OCI-LY7 (cell line): ENCODE data around the gene PPM1G. TPM values are rescaled to one million over a fixed set of nuclear protein-coding genes. Genes with fewer than 3 reads are reported as not detected.
A peak's percentile ranks its signal among the peaks of the same experiment; 100 is the strongest.

ENCODE experiments used
- BruUV-seq: library from RNA; stranded (reverse); fragments of 400-500 nt; replicated peaks from 2 replicates; lab custom pipeline; 2021; lab: Mats Ljungman, UMichigan
- CTCF ChIA-PET: fragments of 300-600 bp; sonication (Branson Sonifier 250); formaldehyde crosslinking; loops from one replicate; lab custom pipeline; 2022; ENCODE audit warnings: antibody characterized with exemption; ENCODE audit not compliant: unreplicated experiment; lab: Charles Lee
- POLR2A ChIA-PET: fragments of 300-600 bp; sonication (Branson Sonifier 250); formaldehyde crosslinking; loops from one replicate; lab custom pipeline; 2022; ENCODE audit warnings: antibody characterized with exemption; lab: Charles Lee
- DNase-seq: peaks from one replicate; pipeline ENCODE4 v3.0.0-alpha.2; 2015; ENCODE audit warnings: low spot score
- H2AFZ ChIP-seq: fragments of 200-600 bp; sonication (generic), shearing (Covaris generic); 2 replicates; pipeline ENCODE4 v1.6.1; 2014; ENCODE audit warnings: mild to moderate bottlenecking, antibody characterized with exemption, low read length, moderate library complexity
- H3K27ac ChIP-seq: fragments of 200-600 bp; sonication (generic); 2 replicates; pipeline ENCODE4 v1.5.1; 2014; ENCODE audit warnings: mixed run types, low read depth, mild to moderate bottlenecking, moderate library complexity, low read length, inconsistent platforms; ENCODE audit not compliant: poor library complexity, severe bottlenecking
- H3K36me3 ChIP-seq: fragments of 200-600 bp; sonication (generic); 2 replicates; pipeline ENCODE4 v1.6.1; 2014; ENCODE audit warnings: mild to moderate bottlenecking, antibody characterized with exemption, low read length, moderate library complexity, mixed read lengths; ENCODE audit not compliant: insufficient read depth
- H3K4me1 ChIP-seq: fragments of 200-600 bp; sonication (generic); 2 replicates; pipeline ENCODE4 v1.5.1; 2014; ENCODE audit warnings: mild to moderate bottlenecking, low read length; ENCODE audit not compliant: insufficient read depth, poor library complexity, severe bottlenecking
- H3K4me2 ChIP-seq: fragments of 200-600 bp; sonication (generic); 2 replicates; pipeline ENCODE4 v1.6.1; 2014; ENCODE audit warnings: mild to moderate bottlenecking, low read length
- H3K4me3 ChIP-seq: fragments of 200-600 bp; sonication (generic); 2 replicates; pipeline ENCODE4 v1.5.1; 2014; ENCODE audit warnings: mild to moderate bottlenecking, low read depth, low read length; ENCODE audit not compliant: poor library complexity, severe bottlenecking
- H3K79me2 ChIP-seq: fragments of 200-600 bp; sonication (generic); 2 replicates; pipeline ENCODE4 v1.6.1; 2016; ENCODE audit warnings: low read depth, mild to moderate bottlenecking, low read length, moderate library complexity, mixed read lengths; ENCODE audit not compliant: insufficient read depth
- H3K9me2 ChIP-seq: fragments of 200-600 bp; sonication (generic); 2 replicates; pipeline ENCODE4 v1.6.1; 2016; ENCODE audit warnings: mild to moderate bottlenecking, low read length, mixed read lengths; ENCODE audit not compliant: insufficient read depth
- H3K9me3 ChIP-seq: fragments of 200-600 bp; sonication (generic); 2 replicates; pipeline ENCODE4 v1.6.1; 2014; ENCODE audit warnings: mild to moderate bottlenecking, mixed run types, low read length, mixed read lengths
- H4K20me1 ChIP-seq: fragments of 200-600 bp; sonication (generic); 2 replicates; pipeline ENCODE4 v1.6.1; 2014; ENCODE audit warnings: mild to moderate bottlenecking, antibody characterized with exemption, low read length, moderate library complexity, mixed read lengths; ENCODE audit not compliant: insufficient read depth
- EZH2phosphoT487 ChIP-seq: fragments of 200-600 bp; sonication (generic); IDR thresholded peaks from 2 replicates; pipeline ENCODE4 v1.6.1; 2018; ENCODE audit warnings: low read depth, borderline replicate concordance, mild to moderate bottlenecking, mixed run types, antibody characterized with exemption, low read length, moderate library complexity, mixed read lengths
- intact Hi-C: fragments of 100-400 bp; cut with micrococcal nuclease; formaldehyde crosslinking; loops from one replicate; pipeline ENCODE4 v1.10.0; 2022; ENCODE audit not compliant: unreplicated experiment
- total RNA-seq, 2 experiments: library from RNA; depleted of rRNA in 1 of 2; stranded (reverse); fragments of >200 nt in 1 of 2; shearing (Covaris generic) in 1 of 2; gene quantifications; 2 replicates each; pipeline ENCODE4 v1.2.3, GENCODE V29; 2014 to 2022
- TF ChIP-seq, protein P1 (sequence below): fragments of 200-600 bp; sonication (generic); conservative IDR thresholded peaks from 2 replicates; pipeline ENCODE4 v1.5.1; 2014; ENCODE audit warnings: mild to moderate bottlenecking, antibody characterized with exemption, low read length, moderate library complexity, mixed read lengths

PPM1G gene
- total RNA-seq, 2 experiments from 2014 or later: 101 to 147 TPM

GRCh38 chr2:27380626-27381545 is 28.5 kb downstream of the PPM1G start, which contains the start of gene ZNF513:
Gene ZNF513 (minus strand): TSS chr2:27380734. CDS start chr2:27380526, 208 bp downstream.
- DNase-seq: peak; percentile 93
- Histone ChIP-seq H3K4me2 (peak within 1 kb of the TSS; percentile 98), H3K79me2 (peaks cover 11% of the 10 kb centered on the region; the same call in 1 of the 2 replicates), H4K20me1 (no peaks in the 10 kb centered on the region), H3K9me2 (no peaks in the 10 kb centered on the region), H3K27ac (peak within 1 kb of the TSS; percentile 72), H3K4me3 (peak within 1 kb of the TSS; percentile 86), H2AFZ (peak within 1 kb of the TSS; percentile 30; the same call in 1 of the 2 replicates), H3K9me3 (no peaks in the 10 kb centered on the region), H3K36me3 (peaks cover 93% of the 10 kb centered on the region), H3K4me1 (peaks cover 19% of the 10 kb centered on the region)
- intact Hi-C loops: no loop called here
- no TSS peak for BruUV-seq
- POLR2A ChIA-PET: interaction anchor here (1.2 to 2.3 kb wide), 3 partner anchors 10 to 57 kb away, joined by 3 to 18 read pairs (median 4); partner anchors contain the start of genes MPV17 and SNX17
- CTCF ChIA-PET: no interaction called here
- TF ChIP-seq, protein P1, sequence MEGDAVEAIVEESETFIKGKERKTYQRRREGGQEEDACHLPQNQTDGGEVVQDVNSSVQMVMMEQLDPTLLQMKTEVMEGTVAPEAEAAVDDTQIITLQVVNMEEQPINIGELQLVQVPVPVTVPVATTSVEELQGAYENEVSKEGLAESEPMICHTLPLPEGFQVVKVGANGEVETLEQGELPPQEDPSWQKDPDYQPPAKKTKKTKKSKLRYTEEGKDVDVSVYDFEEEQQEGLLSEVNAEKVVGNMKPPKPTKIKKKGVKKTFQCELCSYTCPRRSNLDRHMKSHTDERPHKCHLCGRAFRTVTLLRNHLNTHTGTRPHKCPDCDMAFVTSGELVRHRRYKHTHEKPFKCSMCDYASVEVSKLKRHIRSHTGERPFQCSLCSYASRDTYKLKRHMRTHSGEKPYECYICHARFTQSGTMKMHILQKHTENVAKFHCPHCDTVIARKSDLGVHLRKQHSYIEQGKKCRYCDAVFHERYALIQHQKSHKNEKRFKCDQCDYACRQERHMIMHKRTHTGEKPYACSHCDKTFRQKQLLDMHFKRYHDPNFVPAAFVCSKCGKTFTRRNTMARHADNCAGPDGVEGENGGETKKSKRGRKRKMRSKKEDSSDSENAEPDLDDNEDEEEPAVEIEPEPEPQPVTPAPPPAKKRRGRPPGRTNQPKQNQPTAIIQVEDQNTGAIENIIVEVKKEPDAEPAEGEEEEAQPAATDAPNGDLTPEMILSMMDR: no peak
- no peak for TF ChIP-seq EZH2phosphoT487

DNA sequence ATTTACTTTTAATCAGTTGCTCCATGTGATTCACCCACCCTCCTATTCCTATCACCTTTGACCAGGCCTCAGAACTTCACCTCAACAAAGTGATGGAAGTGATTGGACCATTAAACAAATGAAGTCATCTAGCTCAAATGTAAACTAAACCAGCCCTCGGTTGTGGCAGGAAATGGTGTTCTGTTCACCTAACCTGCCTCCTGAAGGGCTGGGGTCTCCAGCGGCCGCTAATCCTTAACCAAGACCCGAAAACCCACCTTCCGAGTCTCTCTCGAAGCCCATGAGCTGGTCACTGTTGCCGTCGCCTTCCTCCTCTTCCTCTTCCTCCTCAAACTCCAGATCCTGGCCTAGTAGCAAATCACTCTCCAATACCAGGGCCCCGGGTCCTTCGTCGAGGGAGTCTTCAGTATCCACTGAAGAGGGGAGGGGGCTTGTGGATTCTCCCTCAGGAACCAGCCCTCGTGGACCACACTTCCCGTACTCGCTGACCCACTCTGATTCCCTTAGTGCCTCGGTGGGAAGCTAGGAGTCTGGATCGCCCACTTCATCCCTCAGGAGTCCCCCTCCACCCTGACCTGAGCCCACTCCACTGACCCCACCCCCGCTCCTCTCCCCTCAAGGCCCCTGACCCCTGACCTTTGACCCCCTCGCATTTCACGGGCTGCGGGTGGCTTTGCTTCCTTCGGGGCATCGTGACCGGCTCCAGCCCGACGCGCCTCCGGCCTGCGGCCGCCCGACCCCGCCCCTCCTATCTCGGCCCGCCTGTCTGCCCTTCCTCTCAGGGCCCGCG is 29.4 kb downstream of the PPM1G start:
- Histone ChIP-seq H3K9me3 (no peaks in the 10 kb centered on the region), H3K4me2 (peak overlapping the region; percentile 98), H3K4me1 (peaks cover 19% of the 10 kb centered on the region), H3K9me2 (no peaks in the 10 kb centered on the region), H3K4me3 (peak overlapping the region; percentile 86), H3K27ac (peak overlapping the region; percentile 72), H3K36me3 (peaks cover 93% of the 10 kb centered on the region), H2AFZ (peak overlapping the region; percentile 30; the same call in 1 of the 2 replicates), H3K79me2 (peaks cover 11% of the 10 kb centered on the region; the same call in 1 of the 2 replicates), H4K20me1 (no peaks in the 10 kb centered on the region)
- intact Hi-C loops: no loop called here
- peak; percentile 40 for DNase-seq
- TF ChIP-seq, protein P1: no peak
- no peak for TF ChIP-seq EZH2phosphoT487
- no TSS peak for BruUV-seq
- ChIA-PET CTCF (interaction anchor here (0.9 kb wide), 1 partner anchor 11 kb away, joined by 4 read pairs; no protein-coding TSS in a partner anchor), POLR2A (interaction anchor here (0.7 to 2.3 kb wide), 6 partner anchors 9 to 217 kb away, joined by 3 to 18 read pairs (median 3); partner anchors contain the start of genes MPV17 and SNX17)
